Epidermal melanocyte (primary cell): ENCODE data around the gene EME1.
"Not testable (repeated sequence)": the region's sequence is repeated elsewhere in the genome, so short reads cannot be mapped to it uniquely, and the experiment has no call there.

Experiments
- DNase-seq: peaks from one replicate; pipeline ENCODE4 v3.0.0; 2011; ENCODE audit warnings: low spot score; ENCODE audit not compliant: insufficient read length

The EME1 gene

GRCh38 chr17:50425682-50426471 is 52.8 kb downstream of the EME1 start, which contains the start of gene ACSF2:
ACSF2 (plus strand) TSS chr17:50426218; CDS start chr17:50426262, 44 bp downstream.
- peak; percentile 71 for DNase-seq

GRCh38 chr17:50426472-50426782 is 53.4 kb downstream of the EME1 start:
- no peak for DNase-seq

- no peak for DNase-seq
Measured at GRCh38 chr17:50426814-50427787, 54.1 kb downstream of the EME1 start.

GRCh38 chr17:50428126-50428525 is 55.1 kb downstream of the EME1 start:
- not testable (repeated sequence) for DNase-seq

- DNase-seq = no peak
Measured at GRCh38 chr17:50428831-50429424, 55.9 kb downstream of the EME1 start.

- DNase-seq = no peak
Measured at GRCh38 chr17:50429793-50430192, 56.8 kb downstream of the EME1 start.
